DMS 273 (cell line): ENCODE results near the gene SLC22A16.

Source experiments
- DNase-seq: peaks from one replicate; lab custom pipeline; 2025; ENCODE audit not compliant: unreplicated experiment; lab: John Stamatoyannopoulos, UW

The SLC22A16 gene

GRCh38 chr6:110456694-110457093 is 19.7 kb downstream of the SLC22A16 start:
- DNase-seq = no peak

- DNase-seq = peak; percentile 53
These were observed 26.9 kb downstream of the SLC22A16 start for GRCh38 chr6:110449541-110449895.

DNA sequence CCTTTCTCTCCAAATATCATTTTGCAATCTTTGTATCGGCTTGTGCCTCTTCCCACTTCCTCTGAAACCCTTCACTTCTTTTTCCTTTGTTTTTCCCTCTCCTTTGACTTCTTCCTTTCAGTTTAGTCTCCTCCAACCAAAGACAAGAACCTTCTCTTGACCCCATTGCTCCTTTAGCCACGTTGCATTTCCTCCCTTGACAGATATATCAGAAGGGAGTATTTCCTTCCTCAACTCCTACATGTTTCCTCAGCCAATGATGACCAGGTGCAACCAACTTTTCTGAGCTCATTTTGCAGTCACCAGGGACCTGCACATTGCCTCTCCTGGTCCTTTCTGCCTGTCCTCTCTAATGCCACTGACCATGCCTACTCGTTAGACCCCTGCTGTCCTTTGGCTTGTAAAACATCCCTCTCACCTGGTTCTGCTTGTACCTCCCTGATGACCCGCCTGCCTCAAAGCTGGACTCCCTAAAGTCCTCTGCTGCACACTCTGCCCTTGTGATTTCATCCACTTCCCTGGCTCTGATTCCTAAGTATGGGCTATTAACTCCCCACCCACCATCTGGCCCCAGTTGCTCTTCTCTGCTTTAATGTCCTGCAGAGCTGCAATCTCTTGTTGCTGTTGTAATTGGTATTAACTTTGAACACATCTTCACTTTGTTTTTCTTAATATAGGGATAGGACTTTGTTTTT is 27.4 kb downstream of the SLC22A16 start:
- DNase-seq = peak; percentile 78

- no peak for DNase-seq
These were observed 28.7 kb downstream of the SLC22A16 start for GRCh38 chr6:110447761-110448160.

DNA sequence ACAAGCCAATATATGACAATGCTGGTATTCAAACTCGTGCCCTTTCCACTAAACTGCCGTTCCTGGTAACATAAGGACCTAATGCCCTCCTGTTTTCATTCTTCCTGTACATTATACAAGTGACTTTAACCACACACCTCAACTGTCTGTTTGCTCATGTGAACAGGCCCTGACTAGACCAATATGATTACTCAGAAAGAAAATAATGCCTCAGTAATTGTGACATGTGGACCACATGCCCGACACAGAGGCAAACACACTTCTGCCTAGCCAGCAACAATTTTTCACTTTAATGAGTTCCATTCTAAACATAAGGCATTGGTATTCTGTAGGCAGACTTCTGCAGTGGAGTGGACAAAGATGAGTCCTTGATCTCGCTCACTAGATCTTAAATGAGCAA is 30.0 kb downstream of the SLC22A16 start:
- DNase-seq = no peak

GRCh38 chr6:110440026-110440425 is 36.4 kb downstream of the SLC22A16 start:
- no peak for DNase-seq

- no peak for DNase-seq
These were observed 37.1 kb downstream of the SLC22A16 start for GRCh38 chr6:110439356-110439755.

- no peak for DNase-seq
These were observed 41.3 kb downstream of the SLC22A16 start for GRCh38 chr6:110434961-110435602.

DNA sequence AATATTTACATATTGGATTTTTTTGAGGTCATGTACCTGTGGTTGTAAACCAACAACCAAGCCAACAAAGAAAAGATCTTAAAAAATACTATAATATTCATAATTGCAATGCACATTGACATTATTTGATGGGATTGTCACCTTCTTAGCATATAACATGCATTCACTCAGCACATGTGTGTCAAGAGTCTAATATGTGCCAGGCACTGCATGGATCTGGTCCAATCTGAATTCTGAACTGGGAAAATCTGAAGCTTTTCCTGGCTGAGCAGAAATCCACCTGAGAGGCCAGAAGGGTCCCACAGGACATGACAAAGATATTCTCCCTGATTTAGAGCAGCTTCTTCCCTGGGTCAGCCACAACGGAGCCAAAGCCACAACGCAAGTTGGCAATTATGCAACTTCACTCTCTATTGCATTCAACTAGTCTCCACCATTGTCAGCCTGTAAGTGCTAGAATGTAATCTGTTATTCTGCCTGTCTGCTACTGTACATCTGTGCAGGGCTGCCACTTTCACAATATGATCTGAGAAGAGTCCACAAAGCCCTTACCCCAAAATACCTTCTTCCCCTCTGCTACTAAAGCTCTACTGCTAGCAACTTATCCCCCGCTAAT is 44.0 kb downstream of the SLC22A16 start:
- DNase-seq = no peak

DNA sequence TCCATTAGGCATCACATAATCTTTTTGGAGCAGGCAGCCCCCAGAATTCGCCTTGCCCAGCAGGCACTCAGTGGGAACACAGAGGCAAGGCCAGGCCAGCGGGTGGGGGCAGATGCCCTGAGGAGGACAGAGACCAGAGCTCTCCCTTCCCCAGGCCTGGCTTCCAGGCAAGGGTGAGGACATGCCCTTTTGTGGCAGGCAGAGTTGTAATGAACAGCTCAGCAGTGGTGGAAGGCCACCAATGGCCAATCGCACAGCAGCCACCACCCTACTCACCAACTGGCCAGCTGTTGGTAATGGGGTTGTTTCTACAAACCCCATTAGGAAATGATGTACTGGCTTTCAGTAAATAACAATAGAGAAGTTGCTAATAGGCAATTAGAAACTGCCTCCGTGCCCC is 45.7 kb downstream of the SLC22A16 start:
- DNase-seq = no peak

DNA sequence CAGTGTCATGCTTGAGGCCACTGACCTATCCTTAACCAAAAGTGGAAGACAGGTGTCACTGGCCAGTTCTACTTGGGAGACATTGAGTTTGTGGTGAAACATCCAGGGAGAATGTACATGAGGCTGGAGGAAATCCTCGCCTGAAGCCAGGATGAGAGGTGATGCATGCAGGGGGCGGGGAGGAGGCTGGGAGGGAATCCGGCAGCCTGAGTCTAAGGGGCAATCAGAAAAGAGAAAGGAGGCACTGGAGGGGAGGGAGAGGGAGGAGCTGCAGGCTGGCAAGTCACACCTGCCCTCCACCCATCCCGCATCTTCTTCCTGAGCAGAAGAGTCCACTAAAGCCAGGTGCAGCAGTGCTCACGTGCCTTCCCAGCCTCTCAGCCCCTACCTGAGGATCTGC is 46.2 kb downstream of the SLC22A16 start:
- no peak for DNase-seq

DNA sequence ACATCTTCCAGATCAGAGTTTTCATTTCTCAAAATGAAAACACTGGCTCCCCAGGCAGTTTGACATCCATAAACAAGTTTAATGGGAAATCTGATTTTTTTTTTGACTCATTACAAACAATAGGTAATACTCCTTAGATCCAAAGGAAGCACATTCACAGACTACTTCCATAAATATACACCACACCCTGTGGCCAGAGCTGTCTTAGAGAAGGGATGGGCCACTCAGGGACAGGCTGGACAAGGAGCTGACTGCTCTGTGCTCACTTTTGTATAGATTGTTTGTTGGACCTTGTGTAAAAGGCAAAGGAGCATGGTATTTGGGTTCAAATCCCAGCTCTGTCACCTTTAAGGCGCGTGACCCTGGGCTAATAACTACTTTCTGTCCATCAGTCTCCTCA is 48.3 kb downstream of the SLC22A16 start:
- no peak for DNase-seq

- DNase-seq = no peak
These were observed 50.6 kb downstream of the SLC22A16 start for GRCh38 chr6:110425816-110426215.

GRCh38 chr6:110422444-110422822 is 54.0 kb downstream of the SLC22A16 start:
- peak; percentile 19 for DNase-seq

- no peak for DNase-seq
These were observed 54.5 kb downstream of the SLC22A16 start for GRCh38 chr6:110421749-110422443.

DNA sequence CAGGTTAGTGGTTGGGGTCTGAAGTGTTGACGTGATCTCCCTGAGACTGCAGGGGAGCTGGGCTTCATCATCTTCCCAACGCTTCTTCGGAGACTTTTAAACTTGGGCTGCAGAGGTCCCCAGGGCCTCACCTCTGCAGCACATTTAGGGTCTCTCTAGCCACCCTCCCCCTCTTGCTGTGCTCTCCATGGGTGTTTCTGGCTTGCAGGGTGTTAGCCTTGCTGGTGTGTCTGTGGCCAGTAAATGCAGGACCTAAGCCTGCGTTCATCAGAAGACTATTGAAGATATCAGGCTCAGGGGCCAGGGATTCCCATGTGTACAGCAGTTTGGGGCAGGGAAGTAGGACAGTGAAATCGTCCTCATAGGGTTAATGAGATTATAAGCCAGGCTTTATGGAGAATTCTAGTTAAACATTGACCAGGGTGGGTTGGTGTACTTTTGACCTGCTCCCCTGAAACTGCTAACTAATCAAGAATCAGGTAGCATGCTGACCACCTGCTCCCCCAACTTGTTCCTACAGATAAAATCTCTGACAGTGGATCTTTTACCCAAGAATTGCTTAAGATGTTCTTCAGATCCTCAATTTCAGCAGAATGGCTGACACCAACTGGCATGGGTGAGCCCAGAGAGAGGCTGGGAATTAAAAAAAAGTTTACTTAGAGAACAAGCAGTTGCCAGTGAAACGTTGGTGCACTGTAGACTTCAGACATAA is 57.2 kb downstream of the SLC22A16 start:
- DNase-seq = no peak

DNA sequence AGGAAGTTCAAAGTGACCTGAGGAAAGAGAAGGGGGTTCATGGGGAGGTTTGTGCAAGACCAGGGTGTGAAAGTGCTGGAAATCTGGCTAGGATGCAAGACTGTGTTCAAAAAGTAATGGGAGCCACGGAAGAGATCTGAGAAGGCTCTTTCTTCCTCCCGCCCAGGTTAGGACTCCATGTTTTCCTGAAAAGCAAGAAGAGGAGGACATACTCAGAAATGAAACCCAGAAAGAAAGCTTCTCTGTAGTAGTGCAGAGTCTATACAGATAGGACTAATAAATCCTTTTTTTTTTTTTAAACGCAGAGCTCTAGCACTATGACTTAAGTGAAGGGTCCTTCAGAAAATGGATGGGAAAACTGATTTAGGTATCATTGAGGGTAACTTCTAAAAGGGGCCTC is 57.8 kb downstream of the SLC22A16 start:
- DNase-seq = no peak

GRCh38 chr6:110415086-110415916 is 61.1 kb downstream of the SLC22A16 start, which contains the start of gene DDO:
Gene DDO (minus strand): TSS chr6:110415575. CDS start chr6:110413462, 2,113 bp downstream.
- peak; percentile 80 for DNase-seq

- DNase-seq = peak; percentile 67
These were observed 61.7 kb downstream of the SLC22A16 start for GRCh38 chr6:110414669-110415068.

- DNase-seq = peak; percentile 10
These were observed 64.1 kb downstream of the SLC22A16 start for GRCh38 chr6:110412360-110412759.
